ENCODE results near the gene ITGA8. TPM values are rescaled to one million over a fixed set of nuclear protein-coding genes. Genes with fewer than 3 reads are reported as not detected.

The ITGA8 gene
- total and polyA plus RNA-seq, 9 of the 15 experiments (the other 6 are each of a cell fraction or from before 2014, with no cell fraction given): 0.01 to 0.07 (median 0.04) TPM; not detected in 5

- H3K4me2 ChIP-seq (ENCODE audit: insufficient read depth, low read length): no peak overlapping the region
- no peaks in the 10 kb centered on the region for H3K9me3 ChIP-seq (replicated peaks; ENCODE audit: control insufficient read depth, insufficient read depth, low read depth, low read length)
- 18% methylated on average over 2 of the region's 13 CpGs for WGBS (ENCODE audit: insufficient coverage, low coverage, missing lambda C conversion rate)
- in situ Hi-C loops (cut with MboI) (no loop called here), intact Hi-C loops (cut with micrococcal nuclease) (no loop called here)
- no peaks in the 10 kb centered on the region for H3K79me2 ChIP-seq (ENCODE audit: control insufficient read depth, insufficient read depth, low read length)
- H3K9ac ChIP-seq (ENCODE audit: insufficient read depth in 1 of 2, low read depth in 2 of 2, low read length in 2 of 2): no peak overlapping the region; a peak in 1 of 4 replicates
- no peak for ATAC-seq
- no peaks in the 10 kb centered on the region for H3K36me3 ChIP-seq (ENCODE audit: control insufficient read depth, insufficient read depth, low read length)
- H3K4me1 ChIP-seq (replicated peaks in 1 of 2; ENCODE audit: control insufficient read depth in 2 of 2, insufficient read depth in 2 of 2, low read length in 2 of 2): peaks cover 0 to 6% of the 10 kb centered on the region in 2 experiments; a peak in 1 of 5 replicates
- ChIA-PET CTCF (ENCODE audit: low intra/inter-chr PET ratio) (no interaction called here), POLR2A (no interaction called here)
- H3K27me3 ChIP-seq (ENCODE audit: control insufficient read depth in 2 of 2, insufficient read depth in 2 of 2, low read length in 2 of 2): peaks cover 3 to 5% of the 10 kb centered on the region in 2 experiments; a peak in 3 of 5 replicates
- H3K4me3 ChIP-seq: no peak overlapping the region
- BruUV-seq (replicated peaks): no TSS peak
- FAIRE-seq: no peak
- no peaks in the 10 kb centered on the region for H4K20me1 ChIP-seq (replicated peaks; ENCODE audit: control insufficient read depth, insufficient read depth, low read length)
- no peak for DNase-seq (ENCODE audit: extremely low read depth in 1 of 4, low spot score in 3 of 4)
- H3K27ac ChIP-seq (ENCODE audit: extremely low read depth, low read depth, low read length): no peak overlapping the region
- TF ChIP-seq L3MBTL2 (IDR thresholded peaks at IDR 0.05) (no peak), SPI1 (IDR thresholded peaks at IDR 0.05; ENCODE audit: borderline replicate concordance, low read depth, low read length) (no peak), ZSCAN29 (IDR thresholded peaks at IDR 0.05) (no peak), PML (IDR thresholded peaks at IDR 0.05; ENCODE audit: low read length) (no peak), ZZZ3 (IDR thresholded peaks at IDR 0.05) (no peak), ZKSCAN3 (CRISPR knock-in tag; IDR thresholded peaks at IDR 0.05) (no peak)
- H3K9me1 ChIP-seq (ENCODE audit: control insufficient read depth, insufficient read depth, low read length): no peaks in the 10 kb centered on the region
- no peak overlapping the region for H2AFZ ChIP-seq (ENCODE audit: low read depth, low read length)
These were observed 187.6 kb downstream of the ITGA8 start for GRCh38 chr10:15531927-15532722.

DNA sequence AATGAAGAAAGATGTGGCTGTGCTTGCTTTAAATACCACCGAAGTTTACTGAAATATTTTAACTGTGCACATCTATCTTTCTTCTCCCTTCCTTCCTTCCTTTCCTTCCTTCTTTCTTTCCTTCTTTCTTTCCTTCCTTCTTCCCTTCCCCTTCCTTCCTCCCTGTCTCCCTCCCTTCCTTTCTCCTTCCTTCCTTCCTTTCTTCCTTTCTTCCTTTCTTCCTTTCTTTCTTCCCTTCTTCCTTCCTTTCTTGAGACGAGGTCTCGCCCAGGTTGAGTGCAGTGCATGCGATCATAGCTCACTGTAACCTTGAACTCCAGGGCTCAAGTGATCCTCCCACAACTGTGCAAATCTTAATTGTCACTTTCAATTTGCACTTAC is 190.9 kb downstream of the ITGA8 start:
- peaks cover 0 to 2% of the 10 kb centered on the region in 2 experiments; a peak in 2 of 5 replicates for H3K27me3 ChIP-seq (ENCODE audit: control insufficient read depth in 2 of 2, insufficient read depth in 2 of 2, low read length in 2 of 2)
- in situ Hi-C loops (cut with MboI): no loop called here
- no peak overlapping the region for H3K9ac ChIP-seq (ENCODE audit: insufficient read depth in 1 of 2, low read depth in 2 of 2, low read length in 2 of 2)
- H3K4me3 ChIP-seq: no peak overlapping the region
- no peak overlapping the region for H2AFZ ChIP-seq (ENCODE audit: low read depth, low read length)
- ChIA-PET POLR2A (no interaction called here), CTCF (ENCODE audit: low intra/inter-chr PET ratio) (no interaction called here)
- intact Hi-C loops (cut with micrococcal nuclease): no loop called here
- no peaks in the 10 kb centered on the region for H4K20me1 ChIP-seq (replicated peaks; ENCODE audit: control insufficient read depth, insufficient read depth, low read length)
- TF ChIP-seq, protein P1, sequence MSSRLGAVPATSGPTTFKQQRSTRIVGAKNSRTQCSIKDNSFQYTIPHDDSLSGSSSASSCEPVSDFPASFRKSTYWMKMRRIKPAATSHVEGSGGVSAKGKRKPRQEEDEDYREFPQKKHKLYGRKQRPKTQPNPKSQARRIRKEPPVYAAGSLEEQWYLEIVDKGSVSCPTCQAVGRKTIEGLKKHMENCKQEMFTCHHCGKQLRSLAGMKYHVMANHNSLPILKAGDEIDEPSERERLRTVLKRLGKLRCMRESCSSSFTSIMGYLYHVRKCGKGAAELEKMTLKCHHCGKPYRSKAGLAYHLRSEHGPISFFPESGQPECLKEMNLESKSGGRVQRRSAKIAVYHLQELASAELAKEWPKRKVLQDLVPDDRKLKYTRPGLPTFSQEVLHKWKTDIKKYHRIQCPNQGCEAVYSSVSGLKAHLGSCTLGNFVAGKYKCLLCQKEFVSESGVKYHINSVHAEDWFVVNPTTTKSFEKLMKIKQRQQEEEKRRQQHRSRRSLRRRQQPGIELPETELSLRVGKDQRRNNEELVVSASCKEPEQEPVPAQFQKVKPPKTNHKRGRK (tag; IDR thresholded peaks at IDR 0.05): peak; percentile 78
- no peak for TF ChIP-seq ZBTB5 (IDR thresholded peaks at IDR 0.05)
- H3K27ac ChIP-seq (ENCODE audit: extremely low read depth, low read depth, low read length): no peak overlapping the region
- H3K4me2 ChIP-seq (ENCODE audit: insufficient read depth, low read length): no peak overlapping the region
- FAIRE-seq: no peak
- 25% methylated on average over 4 of the region's 4 CpGs for WGBS (ENCODE audit: insufficient coverage, low coverage, missing lambda C conversion rate)
- no peaks in the 10 kb centered on the region for H3K9me1 ChIP-seq (ENCODE audit: control insufficient read depth, insufficient read depth, low read length)
- no peak for DNase-seq (ENCODE audit: extremely low read depth in 1 of 4, low spot score in 3 of 4)
- H3K36me3 ChIP-seq (ENCODE audit: control insufficient read depth, insufficient read depth, low read length): no peaks in the 10 kb centered on the region
- no peaks in the 10 kb centered on the region for H3K4me1 ChIP-seq (replicated peaks in 1 of 2; ENCODE audit: control insufficient read depth in 2 of 2, insufficient read depth in 2 of 2, low read length in 2 of 2)
- no peak for ATAC-seq
- no TSS peak for BruUV-seq (replicated peaks)
- no peaks in the 10 kb centered on the region for H3K79me2 ChIP-seq (ENCODE audit: control insufficient read depth, insufficient read depth, low read length)
- no peaks in the 10 kb centered on the region for H3K9me3 ChIP-seq (replicated peaks; ENCODE audit: control insufficient read depth, insufficient read depth, low read depth, low read length)
